OCI-LY7 (cell line): ENCODE measurements around the gene TNFSF13. TPM values are rescaled to one million over a fixed set of nuclear protein-coding genes. Genes with fewer than 3 reads are reported as not detected.

ENCODE experiments used
- BruUV-seq: library from RNA; stranded (reverse); fragments of 400-500 nt; replicated peaks from 2 replicates; lab custom pipeline; 2021; lab: Mats Ljungman, UMichigan
- CTCF ChIA-PET: fragments of 300-600 bp; sonication (Branson Sonifier 250); formaldehyde crosslinking; loops from one replicate; lab custom pipeline; 2022; ENCODE audit warnings: antibody characterized with exemption; ENCODE audit not compliant: unreplicated experiment; lab: Charles Lee
- POLR2A ChIA-PET: fragments of 300-600 bp; sonication (Branson Sonifier 250); formaldehyde crosslinking; loops from one replicate; lab custom pipeline; 2022; ENCODE audit warnings: antibody characterized with exemption; lab: Charles Lee
- DNase-seq: peaks from one replicate; pipeline ENCODE4 v3.0.0-alpha.2; 2015; ENCODE audit warnings: low spot score
- H2AFZ ChIP-seq: fragments of 200-600 bp; sonication (generic), shearing (Covaris generic); 2 replicates; pipeline ENCODE4 v1.6.1; 2014; ENCODE audit warnings: mild to moderate bottlenecking, antibody characterized with exemption, low read length, moderate library complexity
- H3K27ac ChIP-seq: fragments of 200-600 bp; sonication (generic); 2 replicates; pipeline ENCODE4 v1.5.1; 2014; ENCODE audit warnings: mixed run types, low read depth, mild to moderate bottlenecking, moderate library complexity, low read length, inconsistent platforms; ENCODE audit not compliant: poor library complexity, severe bottlenecking
- H3K36me3 ChIP-seq: fragments of 200-600 bp; sonication (generic); 2 replicates; pipeline ENCODE4 v1.6.1; 2014; ENCODE audit warnings: mild to moderate bottlenecking, antibody characterized with exemption, low read length, moderate library complexity, mixed read lengths; ENCODE audit not compliant: insufficient read depth
- H3K4me1 ChIP-seq: fragments of 200-600 bp; sonication (generic); 2 replicates; pipeline ENCODE4 v1.5.1; 2014; ENCODE audit warnings: mild to moderate bottlenecking, low read length; ENCODE audit not compliant: insufficient read depth, poor library complexity, severe bottlenecking
- H3K4me2 ChIP-seq: fragments of 200-600 bp; sonication (generic); 2 replicates; pipeline ENCODE4 v1.6.1; 2014; ENCODE audit warnings: mild to moderate bottlenecking, low read length
- H3K4me3 ChIP-seq: fragments of 200-600 bp; sonication (generic); 2 replicates; pipeline ENCODE4 v1.5.1; 2014; ENCODE audit warnings: mild to moderate bottlenecking, low read depth, low read length; ENCODE audit not compliant: poor library complexity, severe bottlenecking
- H3K79me2 ChIP-seq: fragments of 200-600 bp; sonication (generic); 2 replicates; pipeline ENCODE4 v1.6.1; 2016; ENCODE audit warnings: low read depth, mild to moderate bottlenecking, low read length, moderate library complexity, mixed read lengths; ENCODE audit not compliant: insufficient read depth
- H3K9me2 ChIP-seq: fragments of 200-600 bp; sonication (generic); 2 replicates; pipeline ENCODE4 v1.6.1; 2016; ENCODE audit warnings: mild to moderate bottlenecking, low read length, mixed read lengths; ENCODE audit not compliant: insufficient read depth
- H3K9me3 ChIP-seq: fragments of 200-600 bp; sonication (generic); 2 replicates; pipeline ENCODE4 v1.6.1; 2014; ENCODE audit warnings: mild to moderate bottlenecking, mixed run types, low read length, mixed read lengths
- H4K20me1 ChIP-seq: fragments of 200-600 bp; sonication (generic); 2 replicates; pipeline ENCODE4 v1.6.1; 2014; ENCODE audit warnings: mild to moderate bottlenecking, antibody characterized with exemption, low read length, moderate library complexity, mixed read lengths; ENCODE audit not compliant: insufficient read depth
- EZH2phosphoT487 ChIP-seq: fragments of 200-600 bp; sonication (generic); IDR thresholded peaks from 2 replicates; pipeline ENCODE4 v1.6.1; 2018; ENCODE audit warnings: low read depth, borderline replicate concordance, mild to moderate bottlenecking, mixed run types, antibody characterized with exemption, low read length, moderate library complexity, mixed read lengths
- intact Hi-C: fragments of 100-400 bp; cut with micrococcal nuclease; formaldehyde crosslinking; loops from one replicate; pipeline ENCODE4 v1.10.0; 2022; ENCODE audit not compliant: unreplicated experiment
- total RNA-seq, 2 experiments: library from RNA; depleted of rRNA in 1 of 2; stranded (reverse); fragments of >200 nt in 1 of 2; shearing (Covaris generic) in 1 of 2; gene quantifications; 2 replicates each; pipeline ENCODE4 v1.2.3, GENCODE V29; 2014 to 2022
- TF ChIP-seq, protein P1 (sequence below): fragments of 200-600 bp; sonication (generic); conservative IDR thresholded peaks from 2 replicates; pipeline ENCODE4 v1.5.1; 2014; ENCODE audit warnings: mild to moderate bottlenecking, antibody characterized with exemption, low read length, moderate library complexity, mixed read lengths

TNFSF13 gene
- total RNA-seq, 2 experiments from 2014 or later = 0.98 to 6.0 TPM

GRCh38 chr17:7573324-7574080 is 15.0 kb downstream of the TNFSF13 start:
- no TSS peak for BruUV-seq
- Histone ChIP-seq H2AFZ (no peak overlapping the region), H3K4me3 (peak overlapping the region; percentile 99), H4K20me1 (peaks cover 33% of the 10 kb centered on the region), H3K9me3 (no peaks in the 10 kb centered on the region), H3K27ac (peak overlapping the region; percentile 94), H3K9me2 (no peaks in the 10 kb centered on the region), H3K36me3 (peaks cover 91% of the 10 kb centered on the region), H3K79me2 (peaks cover 46% of the 10 kb centered on the region), H3K4me2 (peak overlapping the region; percentile 88), H3K4me1 (peaks cover 54% of the 10 kb centered on the region)
- POLR2A ChIA-PET = interaction anchor here (0.6 to 1.2 kb wide), 4 partner anchors 10 to 13 kb away, joined by 3 to 5 read pairs (median 3); partner anchors contain the start of gene MPDU1
- TF ChIP-seq, protein P1, sequence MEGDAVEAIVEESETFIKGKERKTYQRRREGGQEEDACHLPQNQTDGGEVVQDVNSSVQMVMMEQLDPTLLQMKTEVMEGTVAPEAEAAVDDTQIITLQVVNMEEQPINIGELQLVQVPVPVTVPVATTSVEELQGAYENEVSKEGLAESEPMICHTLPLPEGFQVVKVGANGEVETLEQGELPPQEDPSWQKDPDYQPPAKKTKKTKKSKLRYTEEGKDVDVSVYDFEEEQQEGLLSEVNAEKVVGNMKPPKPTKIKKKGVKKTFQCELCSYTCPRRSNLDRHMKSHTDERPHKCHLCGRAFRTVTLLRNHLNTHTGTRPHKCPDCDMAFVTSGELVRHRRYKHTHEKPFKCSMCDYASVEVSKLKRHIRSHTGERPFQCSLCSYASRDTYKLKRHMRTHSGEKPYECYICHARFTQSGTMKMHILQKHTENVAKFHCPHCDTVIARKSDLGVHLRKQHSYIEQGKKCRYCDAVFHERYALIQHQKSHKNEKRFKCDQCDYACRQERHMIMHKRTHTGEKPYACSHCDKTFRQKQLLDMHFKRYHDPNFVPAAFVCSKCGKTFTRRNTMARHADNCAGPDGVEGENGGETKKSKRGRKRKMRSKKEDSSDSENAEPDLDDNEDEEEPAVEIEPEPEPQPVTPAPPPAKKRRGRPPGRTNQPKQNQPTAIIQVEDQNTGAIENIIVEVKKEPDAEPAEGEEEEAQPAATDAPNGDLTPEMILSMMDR = no peak
- TF ChIP-seq EZH2phosphoT487 = no peak
- CTCF ChIA-PET = no interaction called here
- peak; percentile 92 for DNase-seq
- intact Hi-C loops = loop anchor here (1.0 to 5.0 kb wide), 4 partner anchors 41 to 331 kb away; partner anchors contain the start of genes FXR2, GABARAP, TP53 and WRAP53

- BruUV-seq = no TSS peak
- peak overlapping the region; percentile 99 for H3K4me3 ChIP-seq
- peak overlapping the region; percentile 88 for H3K4me2 ChIP-seq
- no peaks in the 10 kb centered on the region for H3K9me2 ChIP-seq
- ChIA-PET CTCF (no interaction called here), POLR2A (interaction anchor here (0.6 to 1.2 kb wide), 3 partner anchors 9 to 13 kb away, joined by 3 to 5 read pairs (median 3); partner anchors contain the start of gene MPDU1)
- no peak for TF ChIP-seq EZH2phosphoT487
- TF ChIP-seq, protein P1 = no peak
- peaks cover 92% of the 10 kb centered on the region for H3K36me3 ChIP-seq
- no peaks in the 10 kb centered on the region for H3K9me3 ChIP-seq
- no peak overlapping the region for H2AFZ ChIP-seq
- H3K27ac ChIP-seq = peak overlapping the region; percentile 94
- peaks cover 63% of the 10 kb centered on the region for H3K4me1 ChIP-seq
- intact Hi-C loops = loop anchor here (5.0 kb wide), 3 partner anchors 113 to 332 kb away; partner anchors contain the start of genes GABARAP, TP53 and WRAP53
- DNase-seq = no peak
- H3K79me2 ChIP-seq = peaks cover 46% of the 10 kb centered on the region
- H4K20me1 ChIP-seq = peaks cover 33% of the 10 kb centered on the region
Observed at GRCh38 chr17:7574176-7574953, 15.8 kb downstream of the TNFSF13 start.
